HG02840 (cell line): ENCODE results near the gene PTTG1IP.
A peak's percentile ranks its signal among the peaks of the same experiment; 100 is the strongest.

Experiments used
- ATAC-seq: cut with Tn5 transposase; IDR thresholded peaks from one replicate; pipeline ENCODE4 v1.9.1; 2021; ENCODE audit warnings: mild to moderate bottlenecking, moderate library complexity, moderate number of reproducible peaks; ENCODE audit not compliant: unreplicated experiment, low FRiP score

Gene PTTG1IP

DNA sequence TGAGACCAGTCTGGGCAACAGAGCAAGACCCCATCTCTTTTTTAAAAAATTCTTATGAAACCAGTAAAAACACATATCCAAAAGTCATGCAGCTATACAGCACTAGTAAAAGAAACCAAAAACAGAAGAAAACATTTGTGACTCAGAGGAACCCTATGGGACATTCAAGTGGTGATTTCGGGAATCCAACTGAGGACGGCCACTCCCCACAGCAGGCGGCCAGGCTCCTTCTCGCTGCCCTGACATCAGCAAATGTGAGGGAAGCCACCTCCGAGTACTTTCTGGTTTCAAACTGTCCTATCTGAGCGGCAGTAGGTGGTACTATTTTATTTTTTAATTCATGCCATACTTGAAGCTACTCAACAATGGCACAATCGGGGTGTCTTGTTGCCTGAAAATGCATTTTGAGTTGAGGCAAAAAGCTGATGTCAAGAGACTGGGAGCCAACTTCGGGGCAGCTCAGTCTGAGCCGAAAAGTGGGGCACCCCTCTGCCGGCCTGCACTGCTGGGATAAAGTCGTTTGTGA, 58.9 kb downstream of the PTTG1IP start:
- ATAC-seq: no peak

- no peak for ATAC-seq
Observed at GRCh38 chr21:44813727-44814126, 59.8 kb downstream of the PTTG1IP start.

DNA sequence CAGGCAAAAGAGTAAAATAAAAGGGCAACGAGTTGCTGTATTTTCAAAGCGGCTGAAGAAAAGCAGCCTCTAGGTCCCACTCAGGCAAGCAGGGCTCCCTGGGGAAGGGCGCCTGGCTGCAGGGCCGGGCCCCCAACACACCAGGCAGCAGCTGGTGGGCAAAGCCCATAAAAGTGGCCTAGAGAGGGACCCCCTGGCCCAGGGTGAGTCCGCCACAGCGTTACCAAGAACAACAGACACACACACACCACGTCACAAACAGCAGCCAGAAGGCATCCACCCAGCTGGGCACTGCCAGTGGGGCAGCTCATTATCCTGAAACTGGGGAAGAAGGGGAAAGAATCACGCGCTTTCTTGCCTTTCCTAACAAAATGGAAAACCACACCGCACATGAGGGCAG, 60.3 kb downstream of the PTTG1IP start:
- ATAC-seq: no peak

DNA sequence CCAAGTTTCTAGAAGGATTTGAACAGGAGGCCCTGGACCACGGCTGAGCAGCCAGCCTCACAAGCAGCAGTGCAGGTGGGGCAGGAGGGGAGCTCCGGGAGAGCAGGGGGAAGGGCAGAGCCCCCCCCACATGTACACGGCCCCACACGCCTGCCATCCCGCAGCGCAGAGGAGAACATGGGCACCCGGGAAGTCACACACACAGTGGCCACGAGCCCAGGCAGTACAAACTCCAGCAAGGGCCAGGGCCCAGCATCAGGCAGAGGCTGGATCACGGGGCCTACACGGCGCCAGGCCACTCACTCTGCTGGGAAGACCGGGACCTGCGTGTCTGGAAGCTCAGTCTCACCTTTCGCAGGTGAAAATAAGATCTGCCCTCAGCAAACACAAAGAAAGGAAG, 60.9 kb downstream of the PTTG1IP start:
- ATAC-seq: no peak

DNA sequence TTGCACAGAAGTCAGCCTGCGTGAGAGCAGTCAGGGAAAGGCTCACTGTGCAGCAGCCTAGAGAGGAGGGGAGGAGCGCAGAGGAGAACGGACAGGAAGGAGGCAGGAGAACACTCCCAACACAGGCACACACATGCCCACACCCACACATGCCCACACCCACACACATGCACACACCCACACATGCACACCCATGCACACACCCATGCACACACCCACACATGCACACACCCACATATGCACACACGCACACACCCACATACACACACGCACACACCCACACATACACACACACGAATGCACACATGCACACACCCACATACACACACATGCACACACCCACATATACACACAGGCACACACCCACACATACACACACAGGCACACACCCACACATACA, 62.7 kb downstream of the PTTG1IP start:
- no peak for ATAC-seq

GRCh38 chr21:44805859-44806258, 67.6 kb downstream of the PTTG1IP start:
- ATAC-seq: no peak

DNA sequence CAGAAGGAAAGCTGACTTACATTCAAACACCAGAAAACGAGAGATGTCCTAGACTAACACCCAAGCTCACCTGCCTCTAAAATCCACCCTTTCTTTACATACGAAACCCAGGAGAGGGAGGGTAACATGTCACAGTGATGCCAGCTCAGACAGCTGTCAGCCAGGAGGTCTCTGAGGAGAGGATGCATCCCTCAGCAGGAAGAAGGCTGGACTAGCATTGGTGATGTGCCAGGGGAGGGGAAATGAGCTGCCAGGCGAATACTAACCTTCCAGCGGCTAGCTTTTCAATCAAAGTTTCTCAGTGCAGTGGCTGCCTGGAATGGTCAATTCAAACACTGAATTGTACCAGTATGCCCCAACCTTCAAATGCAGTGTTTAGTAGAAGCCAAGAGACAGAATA, 68.3 kb downstream of the PTTG1IP start:
- no peak for ATAC-seq

- ATAC-seq: no peak
Observed at GRCh38 chr21:44804762-44805161, 68.7 kb downstream of the PTTG1IP start.

DNA sequence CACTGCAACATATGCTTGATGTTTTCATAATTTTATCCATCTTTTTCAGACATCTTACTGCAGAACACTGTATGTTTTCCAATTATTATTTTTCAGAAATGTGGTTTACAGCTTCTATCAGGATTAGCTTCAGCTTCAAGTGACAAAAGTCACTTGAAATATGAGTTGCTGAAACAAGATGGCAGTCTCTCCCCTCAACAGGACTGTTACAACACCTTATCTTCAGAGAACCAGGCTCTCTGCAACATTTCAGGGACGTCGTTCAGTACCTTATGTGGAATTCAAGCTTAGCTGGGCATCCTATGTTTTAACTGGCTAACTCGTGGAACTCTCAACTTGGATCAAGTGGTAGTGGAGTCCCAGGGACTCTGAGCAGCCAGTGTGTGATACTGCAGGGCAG, 69.8 kb downstream of the PTTG1IP start:
- ATAC-seq: no peak

DNA sequence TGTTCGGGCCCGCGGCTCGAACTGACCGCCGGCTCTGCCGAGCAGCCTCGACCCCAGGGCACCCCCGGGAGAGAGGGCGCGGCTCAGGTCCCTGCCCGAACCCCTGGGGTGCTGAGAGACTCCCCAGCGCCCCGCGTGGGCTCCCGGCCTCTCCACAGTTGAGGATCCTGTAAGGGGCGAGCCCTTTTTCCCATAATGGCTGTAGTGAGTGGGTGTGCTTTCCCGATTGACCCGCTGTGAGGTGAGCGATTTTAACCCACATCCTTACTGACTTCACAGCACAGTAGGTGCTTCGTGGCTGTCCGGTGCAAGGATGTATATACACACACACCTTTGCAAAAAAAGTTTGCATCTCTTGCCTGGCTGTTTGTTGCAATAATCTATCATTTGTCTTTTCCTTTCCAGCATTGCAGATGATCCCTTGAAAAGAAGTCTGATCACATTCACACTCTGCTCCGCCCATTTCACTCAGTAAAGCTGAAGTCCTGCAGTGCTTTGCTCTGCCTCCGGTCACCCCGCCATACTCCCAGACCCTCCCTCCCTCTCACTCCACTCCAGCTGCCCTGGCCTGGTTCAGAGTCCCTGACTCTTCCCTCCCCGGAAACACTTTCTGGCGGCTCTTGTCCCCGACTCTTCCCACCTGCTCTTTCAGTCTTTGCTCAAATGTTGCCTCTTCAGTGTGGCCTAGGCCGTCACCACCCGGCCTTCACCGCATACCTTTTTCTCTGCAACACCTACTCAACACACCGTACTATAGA, 70.9 kb downstream of the PTTG1IP start:
- ATAC-seq: no peak

DNA sequence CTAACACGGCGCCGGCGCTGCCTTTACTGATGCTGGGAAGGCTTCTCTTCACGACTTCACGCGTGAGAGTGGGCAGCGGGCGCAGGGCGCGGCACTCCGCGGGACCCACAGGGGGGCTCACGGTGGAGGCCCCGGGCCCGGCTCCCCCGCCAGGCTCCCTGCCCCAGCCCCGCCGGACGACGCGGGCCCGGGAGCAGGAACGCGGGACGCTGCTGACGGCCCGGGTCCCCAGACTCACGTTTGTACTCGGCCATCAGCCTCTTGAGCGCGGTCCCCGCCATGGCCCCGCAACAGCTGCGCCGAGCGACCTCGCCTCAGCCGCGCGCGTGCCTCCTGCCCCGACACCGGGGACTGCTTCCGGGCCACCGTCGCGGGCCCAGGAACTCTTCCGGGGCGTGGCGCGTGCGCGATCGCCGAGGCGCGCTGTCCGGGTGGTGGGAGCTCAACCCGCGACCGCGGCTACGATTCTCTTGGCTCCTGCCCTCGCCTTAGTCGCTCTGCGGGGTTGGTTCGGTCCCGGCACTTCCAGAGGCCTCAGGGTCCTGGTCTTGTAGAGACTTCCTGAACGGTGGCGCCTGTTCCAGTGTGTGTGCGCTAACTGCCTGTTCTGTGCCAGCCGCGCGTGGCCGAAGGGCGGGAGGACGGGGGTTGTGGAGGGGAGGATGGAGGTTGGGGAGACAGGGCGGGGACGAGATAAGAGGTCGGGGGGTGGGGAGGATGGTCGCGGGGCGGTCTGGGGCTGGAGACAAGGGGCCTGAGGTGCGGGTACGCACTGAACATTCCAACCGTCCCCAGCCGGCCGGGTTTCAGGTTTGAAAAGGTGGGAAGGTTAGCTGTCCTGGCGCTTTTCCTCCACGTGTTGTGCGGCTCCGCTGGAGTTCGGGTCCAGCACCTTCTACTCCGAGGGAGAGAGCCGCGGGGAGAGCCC, 71.8 kb downstream of the PTTG1IP start, which contains the start of gene UBE2G2:
Gene UBE2G2 (minus strand): TSS at position 353 of the 928 bp plus-strand sequence. CDS start 72 bp downstream, at position 281.
- peak; percentile 83 for ATAC-seq

DNA sequence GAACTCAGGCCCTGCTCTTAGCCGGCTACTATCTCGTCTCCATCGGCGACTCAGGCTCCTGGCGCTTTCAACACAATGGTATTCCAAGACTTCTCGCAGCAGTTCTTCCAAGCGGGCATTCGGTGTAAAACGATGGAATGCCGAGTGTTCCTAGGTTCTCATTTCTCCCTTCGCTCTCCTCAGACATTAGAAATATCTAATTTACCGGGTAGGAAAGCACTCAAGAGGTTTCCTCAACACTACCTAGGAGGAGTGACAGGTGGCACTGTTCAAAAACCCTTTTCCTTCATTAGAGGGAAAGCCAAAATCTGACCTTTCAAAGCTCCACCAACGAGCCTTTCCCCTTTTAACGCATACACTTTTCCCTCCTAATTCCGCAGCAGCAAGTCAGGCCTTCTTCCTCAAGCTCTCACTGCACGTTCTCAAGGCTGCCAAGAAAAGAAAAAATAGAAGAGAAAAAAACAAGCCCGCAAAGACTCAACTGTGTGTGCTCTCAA, 72.5 kb downstream of the PTTG1IP start:
- ATAC-seq: no peak

DNA sequence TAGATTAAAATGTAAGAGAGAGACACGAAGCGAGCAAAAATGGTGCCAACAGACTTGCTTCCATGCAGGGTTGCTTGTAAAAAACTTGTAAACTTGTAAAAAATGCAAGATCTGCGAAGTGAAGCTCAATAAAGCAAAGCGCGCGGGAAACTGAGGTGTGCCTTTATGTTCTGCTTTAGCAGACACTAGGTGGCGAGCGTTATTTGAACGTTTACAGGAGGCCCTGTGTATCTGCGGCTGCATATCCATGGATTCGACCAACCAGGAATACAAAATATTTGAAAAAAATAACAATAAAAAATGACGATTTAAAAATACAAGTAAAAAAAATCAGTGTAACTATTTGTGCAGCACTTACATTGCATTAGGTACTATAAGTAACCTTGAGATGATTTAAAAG, 73.4 kb downstream of the PTTG1IP start:
- ATAC-seq: no peak

DNA sequence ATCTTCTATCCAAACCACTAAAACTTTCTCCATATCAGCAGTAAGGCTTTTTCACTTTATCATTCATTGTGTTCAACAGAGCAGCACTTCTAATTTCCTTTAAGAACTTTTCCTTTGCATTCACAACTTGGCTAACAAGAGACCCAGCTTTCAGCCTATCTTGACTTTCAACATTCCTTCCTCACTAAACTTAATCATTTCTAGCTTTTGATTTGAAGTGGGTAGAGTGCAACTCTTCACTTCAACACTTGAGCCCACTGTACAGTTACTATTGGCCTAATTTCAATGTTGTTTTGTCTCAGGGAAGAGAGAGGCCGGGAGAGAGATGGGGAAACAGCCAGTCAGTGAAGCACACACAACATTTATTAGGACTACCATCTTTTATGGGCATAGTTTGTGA, 73.8 kb downstream of the PTTG1IP start:
- no peak for ATAC-seq
